Heart left ventricle (tissue), 16 donors: ENCODE measurements around the gene SURF4. TPM values are rescaled to one million over a fixed set of nuclear protein-coding genes. Genes with fewer than 3 reads are reported as not detected.

Experiments used
- ATAC-seq, 4 donors: fragments of 200-7000 bp; cut with Tn5 transposase; one replicate each; pipeline ENCODE4 v1.9.1; 2020 to 2022; ENCODE audit warnings: moderate library complexity in 4 of 4, mild to moderate bottlenecking in 3 of 4, moderate number of reproducible peaks in 1 of 4
- DNase-seq, 5 donors: peaks; one replicate each; pipeline ENCODE4 v3.0.0-alpha.2; 2020
- H3K27ac ChIP-seq, 12 donors: fragments of 200-600 bp; sonication (generic) in 4 of 12; one replicate each; pipeline versions ENCODE4 v1.5.0 to v1.8.0; 2016 to 2022; ENCODE audit warnings: mild to moderate bottlenecking in 2 of 12
- H3K27me3 ChIP-seq, 9 donors: fragments of 200-600 bp; sonication (generic) in 2 of 9; one replicate each; pipeline versions ENCODE4 v1.5.1 to v1.8.0; 2016 to 2022; ENCODE audit warnings: mild to moderate bottlenecking in 3 of 9
- H3K36me3 ChIP-seq, 9 donors: fragments of 200-600 bp; sonication (generic) in 2 of 9; one replicate each; pipeline versions ENCODE4 v1.5.0 to v1.8.0; 2018 to 2022; ENCODE audit warnings: mild to moderate bottlenecking in 2 of 9
- H3K4me1 ChIP-seq, 12 donors: fragments of 200-600 bp; sonication (generic) in 4 of 12; one replicate each; pipeline versions ENCODE4 v1.5.0 to v1.8.0; 2016 to 2022; ENCODE audit warnings: mild to moderate bottlenecking in 3 of 12
- H3K4me3 ChIP-seq, 12 donors: fragments of 200-600 bp; sonication (generic) in 4 of 12; one replicate each; pipeline versions ENCODE4 v1.5.0 to v1.8.0; 2017 to 2022; ENCODE audit warnings: mild to moderate bottlenecking in 9 of 12, moderate library complexity in 4 of 12
- H3K9me3 ChIP-seq, 12 donors: fragments of 200-600 bp; sonication (generic) in 4 of 12; one replicate each; pipeline versions ENCODE4 v1.5.0 to v1.8.0; 2016 to 2022; ENCODE audit warnings: mild to moderate bottlenecking in 1 of 12
- POLR2A ChIP-seq, 2 donors: fragments of 450-650 bp; IDR thresholded peaks; one replicate each; pipeline ENCODE4 v1.6.1; 2017; ENCODE audit warnings: antibody characterized with exemption in 2 of 2, mild to moderate bottlenecking in 2 of 2, moderate library complexity in 2 of 2
- WGBS, 4 donors: extraction: QIAGEN DNeasy Blood & Tissue Kit in 2 of 4; methylation state at CpG; one replicate each; pipeline versions ENCODE4 v1.1.5 to v1.1.7; 2013 to 2018; 5-methylcytosine and 5-hydroxymethylcytosine counted together
- intact Hi-C, 10 donors: fragments of 100-400 bp; cut with DNase I; formaldehyde crosslinking; loops; one replicate each; pipeline versions ENCODE4 v1.11.1 to v1.14.2; 2022
- polyA plus RNA-seq, 2 donors: library from polyadenylated mRNA; stranded (reverse); fragments of 200-250 nt; gene quantifications; one replicate each; pipeline ENCODE4 v1.2.3, GENCODE V29; 2013
- total RNA-seq, 9 donors: library from RNA; depleted of rRNA in 2 of 9; stranded (reverse); fragments of >200 nt in 2 of 9; fragmentation: NEBNext Ultra II Directional in 3 of 9; extraction: Animal tissue kit (Norgen Biotek cat#: 25700) in 3 of 9; gene quantifications; one replicate each; pipeline versions ENCODE4 v1.1.0 to v1.2.4, GENCODE V29; 2016 to 2023
- TF ChIP-seq, protein P1 (sequence below), 12 donors: fragments of 200-600 bp; sonication (generic) in 4 of 12; IDR thresholded peaks; one replicate each; pipeline versions ENCODE4 v1.5.0 to v1.8.0; 2018 to 2022; ENCODE audit warnings: antibody characterized with exemption in 12 of 12, mild to moderate bottlenecking in 5 of 12
- donor health status: ischemic (EF 13 %, LVEDD 7.1; RV severe dilation, severe dysfunction).
- donor health status: healthy with polysubstance abuse.
- donor health status: DM: no; HTN: yes; CAD: no.
- donor health status: DM: no; HTN: no; CAD: no.
- donor health status: ischemic (EF 25% LVEDD 6.9; RV normal size, moderate dysfunction).
- donor health status: ischemic (EF 25% LVEDD 5.7; RV mildly dilated, moderate dysfunction).
- donor health status: healthy.
- donor health status: DM: yes; HTN: yes; CAD: no.
- donor health status: ischemic (EF 35%, LVEDD 5.7; RV mildly dilated, moderate dysfunction).
- donor health status: nonischemic (EF 11% LVEDD 7.7; RV severe dilation, severe dysfunction).
- donor health status: DM: yes; HTN: yes; CAD: no.
- donor health status: PGD.
- donor health status: ischemic (EF 29% LVEDD 5.4; RV normal size, mild dysfunction).
- donor health status: nonischemic (EF 23%, LVEDD 6.1; RV moderate dilation, normal function).

The SURF4 gene
- total and polyA plus RNA-seq, 11 donors, result 31.2 to 185 (median 77.8) TPM

- Histone ChIP-seq H3K9me3 (peaks cover 0 to 10% (median 0%) of the 10 kb centered on the region in 12 donors), H3K36me3 (peaks cover 0 to 27% (median 15%) of the 10 kb centered on the region in 9 donors), H3K27ac (peak overlapping the region in 10 of 12 donors; percentile 83 to 98 (median 94)), H3K4me3 (peak overlapping the region; percentile 75 to 100 (median 94)), H3K27me3 (no peaks in the 10 kb centered on the region), H3K4me1 (peaks cover 3 to 62% (median 50%) of the 10 kb centered on the region in 12 donors)
- ATAC-seq (no peak), DNase-seq (no peak)
- intact Hi-C loops, result loop anchor here in 3 of 10 donors (2.0 to 5.0 kb wide), 3 partner anchors 37 to 43 kb away; partner anchors contain the start of genes SURF6 (in 3 of the 3) and REXO4 (in 1 of the 3)
- 23 to 36% (median 29%) methylated on average over 12 of the region's 12 CpGs for WGBS, 4 donors
- TF ChIP-seq POLR2A (IDR thresholded peaks at IDR 0.05), result no peak
- TF ChIP-seq, protein P1, sequence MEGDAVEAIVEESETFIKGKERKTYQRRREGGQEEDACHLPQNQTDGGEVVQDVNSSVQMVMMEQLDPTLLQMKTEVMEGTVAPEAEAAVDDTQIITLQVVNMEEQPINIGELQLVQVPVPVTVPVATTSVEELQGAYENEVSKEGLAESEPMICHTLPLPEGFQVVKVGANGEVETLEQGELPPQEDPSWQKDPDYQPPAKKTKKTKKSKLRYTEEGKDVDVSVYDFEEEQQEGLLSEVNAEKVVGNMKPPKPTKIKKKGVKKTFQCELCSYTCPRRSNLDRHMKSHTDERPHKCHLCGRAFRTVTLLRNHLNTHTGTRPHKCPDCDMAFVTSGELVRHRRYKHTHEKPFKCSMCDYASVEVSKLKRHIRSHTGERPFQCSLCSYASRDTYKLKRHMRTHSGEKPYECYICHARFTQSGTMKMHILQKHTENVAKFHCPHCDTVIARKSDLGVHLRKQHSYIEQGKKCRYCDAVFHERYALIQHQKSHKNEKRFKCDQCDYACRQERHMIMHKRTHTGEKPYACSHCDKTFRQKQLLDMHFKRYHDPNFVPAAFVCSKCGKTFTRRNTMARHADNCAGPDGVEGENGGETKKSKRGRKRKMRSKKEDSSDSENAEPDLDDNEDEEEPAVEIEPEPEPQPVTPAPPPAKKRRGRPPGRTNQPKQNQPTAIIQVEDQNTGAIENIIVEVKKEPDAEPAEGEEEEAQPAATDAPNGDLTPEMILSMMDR (IDR thresholded peaks at IDR 0.05), result no peak
Measured at GRCh38 chr9:133374612-133375115, 1.2 kb downstream of the SURF4 start.

GRCh38 chr9:133372144-133372543, 3.7 kb downstream of the SURF4 start:
- ATAC-seq (no peak), DNase-seq (no peak)
- TF ChIP-seq, protein P1 (IDR thresholded peaks at IDR 0.05), result no peak
- TF ChIP-seq POLR2A (IDR thresholded peaks at IDR 0.05), result no peak
- Histone ChIP-seq H3K4me1 (peaks cover 3 to 87% (median 74%) of the 10 kb centered on the region in 12 donors), H3K9me3 (peaks cover 0 to under 1% (median 0%) of the 10 kb centered on the region in 12 donors), H3K27me3 (no peaks in the 10 kb centered on the region), H3K4me3 (peak overlapping the region in 2 of 12 donors; percentile 9 to 23), H3K27ac (peak overlapping the region in 1 of 12 donors; percentile 78), H3K36me3 (peaks cover 0 to 52% (median 18%) of the 10 kb centered on the region in 9 donors)
- WGBS, 4 donors, result 65 to 83% (median 67%) methylated on average over 5 to 7 of the region's 7 CpGs
- intact Hi-C loops, result no loop called here

DNA sequence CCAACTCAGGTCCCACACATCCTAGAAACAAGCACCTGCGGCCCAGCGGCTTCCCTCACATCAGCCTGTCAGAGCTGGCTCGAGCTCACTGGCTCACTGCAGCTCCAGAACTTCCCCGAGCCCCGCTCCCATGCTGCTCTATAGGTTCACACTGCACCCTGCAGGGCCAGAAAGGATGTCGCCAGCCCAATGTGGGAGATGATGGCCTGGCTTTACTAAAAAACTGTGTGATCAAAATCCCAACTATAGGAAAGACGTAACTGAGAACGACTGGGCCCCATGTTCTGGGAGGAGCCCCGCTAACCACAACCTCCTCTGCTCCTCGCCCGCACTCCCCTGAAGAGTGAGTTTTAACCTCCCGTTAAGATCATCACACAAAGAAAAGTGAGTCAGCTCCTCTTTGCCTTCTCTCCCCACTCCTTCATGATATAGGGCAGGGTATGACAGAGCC, 4.6 kb downstream of the SURF4 start:
- Histone ChIP-seq H3K36me3 (peaks cover 0 to 60% (median 27%) of the 10 kb centered on the region in 9 donors), H3K4me3 (peak overlapping the region in 2 of 12 donors; percentile 10 to 23), H3K4me1 (peaks cover 3 to 86% (median 72%) of the 10 kb centered on the region in 12 donors), H3K9me3 (no peaks in the 10 kb centered on the region), H3K27me3 (no peaks in the 10 kb centered on the region), H3K27ac (peak overlapping the region in 3 of 12 donors; percentile 19 to 78 (median 30))
- no peak for DNase-seq
- ATAC-seq, result no peak
- intact Hi-C loops, result no loop called here
- TF ChIP-seq POLR2A (IDR thresholded peaks at IDR 0.05), result no peak
- TF ChIP-seq, protein P1 (IDR thresholded peaks at IDR 0.05), result no peak
- 66 to 78% (median 69%) methylated on average over 12 of the region's 12 CpGs for WGBS, 4 donors

GRCh38 chr9:133370685-133371084, 5.2 kb downstream of the SURF4 start:
- Histone ChIP-seq H3K4me3 (peak overlapping the region in 1 of 12 donors; percentile 23), H3K27ac (peak overlapping the region in 1 of 12 donors; percentile 78), H3K4me1 (peaks cover 3 to 85% (median 71%) of the 10 kb centered on the region in 12 donors), H3K9me3 (no peaks in the 10 kb centered on the region), H3K27me3 (no peaks in the 10 kb centered on the region), H3K36me3 (peaks cover 0 to 66% (median 33%) of the 10 kb centered on the region in 9 donors)
- intact Hi-C loops, result no loop called here
- WGBS, 4 donors, result 66 to 81% (median 71%) methylated on average over 8 to 9 of the region's 9 CpGs
- DNase-seq (no peak), ATAC-seq (no peak)
- no peak for TF ChIP-seq POLR2A (IDR thresholded peaks at IDR 0.05)
- TF ChIP-seq, protein P1 (IDR thresholded peaks at IDR 0.05), result no peak
